Measurements from ENCODE around the gene ANKS6. TPM values are rescaled to one million over a fixed set of nuclear protein-coding genes. Genes with fewer than 3 reads are reported as not detected.

Gene ANKS6
- total RNA-seq, 1 experiment from 2014 or later, result 21.1 TPM

GRCh38 chr9:98755006-98755618 lies 41.2 kb downstream of the ANKS6 start:
- Histone ChIP-seq H3K27me3 (replicated peaks; ENCODE audit: control insufficient read depth, insufficient read depth, low read length) (no peaks in the 10 kb centered on the region), H3K9me3 (no peaks in the 10 kb centered on the region), H3K4me1 (no peaks in the 10 kb centered on the region), H3K36me3 (ENCODE audit: control insufficient read depth, insufficient read depth, low read length) (no peaks in the 10 kb centered on the region; the same call in 1 of the 2 replicates), H3K4me3 (ENCODE audit: low read depth, low read length) (no peak overlapping the region)
- no peak overlapping the region for H3K27ac Mint-ChIP-seq (ENCODE audit: unreplicated experiment)
- H3K27me3 Mint-ChIP-seq (ENCODE audit: insufficient read depth, unreplicated experiment), result no peaks in the 10 kb centered on the region
- ChIA-PET POLR2A (no interaction called here), CTCF (no interaction called here)
- intact Hi-C loops (cut with micrococcal nuclease; ENCODE audit: unreplicated experiment), result no loop called here
- no peak for DNase-seq
- H3K9me3 Mint-ChIP-seq (ENCODE audit: unreplicated experiment), result peaks cover 19% of the 10 kb centered on the region
- H3K4me1 Mint-ChIP-seq (ENCODE audit: low read depth, unreplicated experiment), result no peaks in the 10 kb centered on the region
- H3K36me3 Mint-ChIP-seq (ENCODE audit: insufficient read depth, unreplicated experiment), result peaks cover 13% of the 10 kb centered on the region
- no TSS peak for BruUV-seq (replicated peaks)
- TF ChIP-seq CTCF (IDR thresholded peaks at IDR 0.05; ENCODE audit: insufficient read depth in 1 of 2, low read depth in 1 of 2, low read length in 1 of 2, severe bottlenecking in 1 of 2, unreplicated experiment in 1 of 2), result no peak
- H3K4me3 Mint-ChIP-seq (ENCODE audit: unreplicated experiment), result no peak overlapping the region

- no peak for DNase-seq
- H3K4me3 Mint-ChIP-seq (ENCODE audit: unreplicated experiment), result no peak overlapping the region
- Histone ChIP-seq H3K4me3 (ENCODE audit: low read depth, low read length) (no peak overlapping the region), H3K4me1 (no peaks in the 10 kb centered on the region), H3K27me3 (replicated peaks; ENCODE audit: control insufficient read depth, insufficient read depth, low read length) (no peaks in the 10 kb centered on the region), H3K36me3 (ENCODE audit: control insufficient read depth, insufficient read depth, low read length) (no peaks in the 10 kb centered on the region; the same call in 1 of the 2 replicates), H3K9me3 (no peaks in the 10 kb centered on the region)
- H3K27me3 Mint-ChIP-seq (ENCODE audit: insufficient read depth, unreplicated experiment), result no peaks in the 10 kb centered on the region
- H3K36me3 Mint-ChIP-seq (ENCODE audit: insufficient read depth, unreplicated experiment), result peaks cover 13% of the 10 kb centered on the region
- no peak for TF ChIP-seq CTCF (IDR thresholded peaks at IDR 0.05; ENCODE audit: insufficient read depth in 1 of 2, low read depth in 1 of 2, low read length in 1 of 2, severe bottlenecking in 1 of 2, unreplicated experiment in 1 of 2)
- CTCF ChIA-PET, result no interaction called here
- intact Hi-C loops (cut with micrococcal nuclease; ENCODE audit: unreplicated experiment), result no loop called here
- POLR2A ChIA-PET, result no interaction called here
- BruUV-seq (replicated peaks), result no TSS peak
- H3K27ac Mint-ChIP-seq (ENCODE audit: unreplicated experiment), result no peak overlapping the region
- H3K4me1 Mint-ChIP-seq (ENCODE audit: low read depth, unreplicated experiment), result no peaks in the 10 kb centered on the region
- no peaks in the 10 kb centered on the region for H3K9me3 Mint-ChIP-seq (ENCODE audit: unreplicated experiment)
Measured at GRCh38 chr9:98751210-98751609, 45.1 kb downstream of the ANKS6 start.

GRCh38 chr9:98750364-98751060 lies 45.8 kb downstream of the ANKS6 start:
- no peak for TF ChIP-seq CTCF (IDR thresholded peaks at IDR 0.05; ENCODE audit: insufficient read depth in 1 of 2, low read depth in 1 of 2, low read length in 1 of 2, severe bottlenecking in 1 of 2, unreplicated experiment in 1 of 2)
- ChIA-PET POLR2A (no interaction called here), CTCF (no interaction called here)
- Mint-ChIP-seq H3K4me1 (ENCODE audit: low read depth, unreplicated experiment) (no peaks in the 10 kb centered on the region), H3K9me3 (ENCODE audit: unreplicated experiment) (no peaks in the 10 kb centered on the region), H3K27me3 (ENCODE audit: insufficient read depth, unreplicated experiment) (no peaks in the 10 kb centered on the region), H3K4me3 (ENCODE audit: unreplicated experiment) (no peak overlapping the region), H3K27ac (ENCODE audit: unreplicated experiment) (no peak overlapping the region), H3K36me3 (ENCODE audit: insufficient read depth, unreplicated experiment) (peaks cover 13% of the 10 kb centered on the region)
- DNase-seq, result no peak
- intact Hi-C loops (cut with micrococcal nuclease; ENCODE audit: unreplicated experiment), result no loop called here
- Histone ChIP-seq H3K36me3 (ENCODE audit: control insufficient read depth, insufficient read depth, low read length) (no peaks in the 10 kb centered on the region; the same call in 1 of the 2 replicates), H3K4me1 (no peaks in the 10 kb centered on the region), H3K27me3 (replicated peaks; ENCODE audit: control insufficient read depth, insufficient read depth, low read length) (no peaks in the 10 kb centered on the region), H3K9me3 (no peaks in the 10 kb centered on the region), H3K4me3 (ENCODE audit: low read depth, low read length) (no peak overlapping the region)
- no TSS peak for BruUV-seq (replicated peaks)

Data from Caco-2 (cell line).